Panc1 (cell line): ENCODE data around the gene ADAM33. TPM values are rescaled to one million over a fixed set of nuclear protein-coding genes. Genes with fewer than 3 reads are reported as not detected.
A peak's percentile ranks its signal among the peaks of the same experiment; 100 is the strongest.

Experiments used
- ATAC-seq: fragments of 200-7000 bp; cut with Tn5 transposase; 2 replicates; pipeline ENCODE4 v1.9.1; 2020; ENCODE audit warnings: mild to moderate bottlenecking, moderate library complexity
- BruUV-seq: library from RNA; stranded (reverse); fragments of 400-500 nt; replicated peaks from 2 replicates; lab custom pipeline; 2021; lab: Mats Ljungman, UMichigan
- CTCF ChIA-PET: fragments of 300-600 bp; sonication (Branson Sonifier 250); formaldehyde crosslinking; loops from one replicate; lab custom pipeline; 2022; ENCODE audit warnings: antibody characterized with exemption; lab: Charles Lee
- POLR2A ChIA-PET: fragments of 300-600 bp; sonication (Branson Sonifier 250); formaldehyde crosslinking; loops from one replicate; lab custom pipeline; 2022; ENCODE audit warnings: antibody characterized with exemption; lab: Charles Lee
- DNase-seq: peaks from one replicate; pipeline ENCODE4 v3.0.0-alpha.2; 2010; ENCODE audit warnings: low read depth, low spot score
- H3K27ac ChIP-seq: 2 replicates; pipeline ENCODE4 v1.5.1; 2011; ENCODE audit warnings: mild to moderate bottlenecking, low read length, inconsistent platforms
- H3K27me3 ChIP-seq: fragments of 200-500 bp; sonication (Bioruptor generic); 2 replicates; pipeline ENCODE4 v1.6.0; 2014; ENCODE audit warnings: low read length, inconsistent platforms; ENCODE audit not compliant: control insufficient read depth, insufficient read depth
- H3K36me3 ChIP-seq: fragments of 200-500 bp; sonication (Bioruptor generic); 2 replicates; pipeline ENCODE4 v1.5.1; 2014; ENCODE audit warnings: inconsistent platforms, mild to moderate bottlenecking, low read length, moderate library complexity; ENCODE audit not compliant: control insufficient read depth, insufficient read depth
- H3K4me1 ChIP-seq: 2 replicates; pipeline ENCODE4 v1.5.1; 2011; ENCODE audit warnings: inconsistent platforms, mild to moderate bottlenecking, low read length, moderate library complexity; ENCODE audit not compliant: control insufficient read depth, insufficient read depth
- H3K4me3 ChIP-seq, 2 experiments: 2 replicates each; pipeline ENCODE4 v1.5.1; 2011 to 2012; ENCODE audit warnings: low read depth in 2 of 2, low read length in 2 of 2, mild to moderate bottlenecking in 2 of 2, inconsistent platforms in 1 of 2, moderate library complexity in 1 of 2
- H3K9me3 ChIP-seq: fragments of 200-500 bp; sonication (Bioruptor generic); 2 replicates; pipeline ENCODE4 v1.5.1; 2014; ENCODE audit warnings: low read depth, mild to moderate bottlenecking, inconsistent platforms, low read length, moderate library complexity; ENCODE audit not compliant: control insufficient read depth, insufficient read depth
- CTCF ChIP-seq: fragments of 450-650 bp; IDR thresholded peaks from 2 replicates; pipeline ENCODE4 v1.5.1; 2017; ENCODE audit warnings: mild to moderate bottlenecking
- POLR2AphosphoS5 ChIP-seq: IDR thresholded peaks from 2 replicates; pipeline ENCODE4 v1.6.1; 2012; ENCODE audit warnings: mild to moderate bottlenecking, low read depth, low read length, moderate library complexity
- REST ChIP-seq, 2 experiments: IDR thresholded peaks; 2 replicates each; pipeline ENCODE4 v1.6.1; 2011 to 2012; ENCODE audit warnings: low read depth in 2 of 2, control low read depth in 1 of 2, low read length in 1 of 2, mild to moderate bottlenecking in 1 of 2, moderate library complexity in 1 of 2; ENCODE audit not compliant: insufficient read depth in 1 of 2
- SIN3A ChIP-seq: IDR thresholded peaks from 2 replicates; pipeline ENCODE4 v1.6.1; 2012; ENCODE audit warnings: low read depth, mild to moderate bottlenecking, low read length, moderate library complexity, borderline replicate concordance; ENCODE audit not compliant: insufficient read depth
- TCF7L2 ChIP-seq: IDR thresholded peaks from 2 replicates; pipeline ENCODE4 v1.6.1; 2011; ENCODE audit warnings: mild to moderate bottlenecking, low read depth, low read length, inconsistent platforms
- in situ Hi-C: cut with HindIII; loops from 2 replicates; pipeline ENCODE4 v1.10.0; 2016; ENCODE audit warnings: low sequenced_read_pairs, low pct_unique_long_range_greater_than_20kb
- intact Hi-C: fragments of 100-400 bp; cut with micrococcal nuclease; formaldehyde crosslinking; loops from one replicate; pipeline ENCODE4 v1.10.0; 2022; ENCODE audit not compliant: unreplicated experiment
- total RNA-seq: library from RNA; stranded (reverse); gene quantifications from one replicate; pipeline ENCODE4 v1.2.1, GENCODE V29; 2021; ENCODE audit not compliant: unreplicated experiment

Gene ADAM33
- total RNA-seq, 1 experiment from 2014 or later, result 0.62 TPM

GRCh38 chr20:3707508-3707899 is 25.7 kb upstream of the ADAM33 start:
- ATAC-seq (no peak), DNase-seq (no peak)
- Histone ChIP-seq H3K4me1 (peaks cover 4% of the 10 kb centered on the region; the same call in 1 of the 2 replicates), H3K36me3 (no peaks in the 10 kb centered on the region), H3K9me3 (no peaks in the 10 kb centered on the region), H3K4me3 (no peak overlapping the region), H3K27ac (no peak overlapping the region), H3K27me3 (no peaks in the 10 kb centered on the region)
- TF ChIP-seq TCF7L2 (no peak), CTCF (no peak), SIN3A (no peak), REST (IDR thresholded peaks at IDR 0.05; ENCODE audit: insufficient read depth in 1 of 2, low read depth in 2 of 2, low read length in 1 of 2) (no peak), POLR2AphosphoS5 (no peak)
- in situ Hi-C loops, result no loop called here
- intact Hi-C loops, result no loop called here
- no TSS peak for BruUV-seq
- ChIA-PET POLR2A (no interaction called here), CTCF (interaction anchor here (0.6 to 1.6 kb wide), 4 partner anchors 9 to 31 kb away, joined by 3 to 8 read pairs (median 6); no protein-coding TSS in a partner anchor)

GRCh38 chr20:3706774-3707507 is 25.1 kb upstream of the ADAM33 start:
- TF ChIP-seq SIN3A (no peak), CTCF (no peak), TCF7L2 (no peak), POLR2AphosphoS5 (no peak), REST (IDR thresholded peaks at IDR 0.05; ENCODE audit: insufficient read depth in 1 of 2, low read depth in 2 of 2, low read length in 1 of 2) (no peak)
- Histone ChIP-seq H3K27ac (no peak overlapping the region), H3K4me1 (peaks cover 4% of the 10 kb centered on the region; the same call in 1 of the 2 replicates), H3K9me3 (no peaks in the 10 kb centered on the region), H3K4me3 (no peak overlapping the region), H3K27me3 (no peaks in the 10 kb centered on the region), H3K36me3 (no peaks in the 10 kb centered on the region)
- intact Hi-C loops (no loop called here), in situ Hi-C loops (no loop called here)
- DNase-seq, result no peak
- ATAC-seq, result peak; percentile 47; the same call in 1 of the 2 replicates
- BruUV-seq, result no TSS peak
- CTCF ChIA-PET, result interaction anchor here (0.5 to 1.6 kb wide), 5 partner anchors 9 to 138 kb away, joined by 3 to 8 read pairs (median 6); no protein-coding TSS in a partner anchor
- POLR2A ChIA-PET, result no interaction called here
